HepG2 (cell line): ENCODE data around the gene TSEN54. TPM values are rescaled to one million over a fixed set of nuclear protein-coding genes. Genes with fewer than 3 reads are reported as not detected.

Source experiments
- ATAC-seq: fragments of 200-7000 bp; cut with Tn5 transposase; 3 replicates; pipeline ENCODE4 v1.9.1; 2020; ENCODE audit warnings: mild to moderate bottlenecking, moderate library complexity
- BruUV-seq: library from RNA; stranded (reverse); fragments of 400-500 nt; replicated peaks from 2 replicates; lab custom pipeline; 2021; lab: Mats Ljungman, UMichigan
- CTCF ChIA-PET: fragments of 300-600 bp; formaldehyde crosslinking; extraction: SDS; loops from one replicate; lab custom pipeline; 2021; ENCODE audit warnings: low total read pairs, inconsistent platforms, low intra/inter-chr PET ratio; lab: Yijun Ruan, JAX
- POLR2A ChIA-PET: fragments of 350-600 bp; sonication (Branson Sonifier 250); formaldehyde crosslinking; loops from one replicate; lab custom pipeline; 2020; ENCODE audit warnings: antibody characterized with exemption, inconsistent platforms; lab: Yijun Ruan, JAX
- DNase-seq: peaks from one replicate; pipeline ENCODE4 v3.0.0-alpha.2; 2015; ENCODE audit warnings: low spot score
- FAIRE-seq: peaks from 3 replicates; lab custom pipeline; 2011; peaks lifted over from hg19 to GRCh38; lab: Jason Lieb, UNC
- H2AFZ ChIP-seq: one replicate; pipeline ENCODE4 v1.6.1; 2011; ENCODE audit warnings: low read length, inconsistent platforms
- H3K27ac ChIP-seq: fragments of 300-600 bp; 3 replicates; pipeline ENCODE4 v1.8.0; 2011; ENCODE audit warnings: mixed run types, mild to moderate bottlenecking, mixed read lengths, low read length, inconsistent platforms; ENCODE audit not compliant: insufficient read depth; ENCODE audit errors: extremely low read length
- H3K27me3 ChIP-seq, 2 experiments: fragments of 200-600 bp in 1 of 2; 2 replicates in 1 of 2; 3 replicates in 1 of 2; pipeline versions ENCODE4 v1.6.0 to v1.8.0; 2011; ENCODE audit warnings: low read length in 2 of 2, mild to moderate bottlenecking in 2 of 2, moderate library complexity in 2 of 2, inconsistent platforms in 1 of 2; ENCODE audit not compliant: insufficient read depth in 2 of 2, control insufficient read depth in 1 of 2
- H3K36me3 ChIP-seq, 2 experiments: fragments of 200-600 bp in 1 of 2; replicated peaks in 1 of 2; 2 replicates in 1 of 2; 3 replicates in 1 of 2; pipeline versions ENCODE4 v1.5.1 to v1.8.0; 2011; ENCODE audit warnings: low read length in 2 of 2, inconsistent platforms in 1 of 2; ENCODE audit not compliant: insufficient read depth in 2 of 2, control insufficient read depth in 1 of 2
- H3K4me1 ChIP-seq: 2 replicates; pipeline ENCODE4 v1.5.1; 2012; ENCODE audit warnings: low read length, inconsistent platforms; ENCODE audit not compliant: insufficient read depth
- H3K4me2 ChIP-seq: 2 replicates; pipeline ENCODE4 v1.6.0; 2011; ENCODE audit warnings: low read depth, low read length, inconsistent platforms
- H3K4me3 ChIP-seq, 3 experiments: fragments of 200-600 bp in 1 of 3; sonication (generic), shearing (Covaris generic) in 1 of 3; replicated peaks in 1 of 3; 2 replicates each; pipeline ENCODE4 v1.5.1; 2011 to 2016; ENCODE audit warnings: low read length in 3 of 3, inconsistent platforms in 2 of 3, low read depth in 2 of 3, mild to moderate bottlenecking in 2 of 3, control low read depth in 1 of 3, mixed read lengths in 1 of 3; ENCODE audit not compliant: insufficient read depth in 1 of 3
- H3K79me2 ChIP-seq: one replicate; pipeline ENCODE4 v1.6.1; 2011; ENCODE audit warnings: low read length, inconsistent platforms; ENCODE audit not compliant: insufficient read depth
- H3K9ac ChIP-seq: 2 replicates; pipeline ENCODE4 v1.6.0; 2011; ENCODE audit warnings: mild to moderate bottlenecking, low read depth, low read length, inconsistent platforms; ENCODE audit not compliant: insufficient read depth
- H3K9me3 ChIP-seq: 2 replicates; pipeline ENCODE4 v1.5.1; 2012; ENCODE audit warnings: mild to moderate bottlenecking, low read length
- H4K20me1 ChIP-seq: 2 replicates; pipeline ENCODE4 v1.6.0; 2011; ENCODE audit warnings: inconsistent platforms, mild to moderate bottlenecking, low read length, moderate library complexity; ENCODE audit not compliant: insufficient read depth
- GABPB1 ChIP-seq: IDR thresholded peaks from 2 replicates; pipeline ENCODE4 v1.6.1; 2016; ENCODE audit warnings: mild to moderate bottlenecking, missing genetic modification reagents, moderate library complexity, missing compliant biosample characterization
- HNRNPL ChIP-seq: fragments of 200-400 bp; formaldehyde crosslinking; IDR thresholded peaks from 2 replicates; pipeline ENCODE4 v1.6.1; 2017; ENCODE audit warnings: mild to moderate bottlenecking, low read depth, low read length
- KDM2A ChIP-seq: sonication (generic); formaldehyde crosslinking; IDR thresholded peaks from 2 replicates; pipeline ENCODE4 v1.4.0; 2020; ENCODE audit warnings: low read depth, missing genetic modification reagents, borderline replicate concordance
- NR1H2 ChIP-seq: sonication (generic); formaldehyde crosslinking; IDR thresholded peaks from 2 replicates; pipeline ENCODE4 v1.8.1; 2022; ENCODE audit warnings: low read depth, missing genetic modification reagents, borderline replicate concordance
- PHF20 ChIP-seq: sonication (generic); formaldehyde crosslinking; IDR thresholded peaks from 2 replicates; pipeline ENCODE4 v1.5.0; 2020; ENCODE audit warnings: mild to moderate bottlenecking, missing genetic modification reagents
- WGBS: methylation state at CpG from one replicate; pipeline ENCODE4 v1.1.6; 2017; ENCODE audit warnings: low lambda C conversion rate; 5-methylcytosine and 5-hydroxymethylcytosine counted together
- in situ Hi-C: cut with HindIII; loops from 2 replicates; pipeline ENCODE4 v1.10.0; 2017; ENCODE audit warnings: low pct_unique_long_range_greater_than_20kb; ENCODE audit not compliant: extremely low pct_ligation_motif_present
- intact Hi-C: fragments of 100-400 bp; cut with micrococcal nuclease; formaldehyde crosslinking; loops from one replicate; pipeline ENCODE4 v1.10.0; 2022; ENCODE audit not compliant: unreplicated experiment
- polyA plus RNA-seq, 8 experiments: library from polyadenylated mRNA; depleted of rRNA in 3 of 8; stranded (reverse) in 7 of 8; unstranded in 1 of 8; fragments of >200 nt; fragmentation: Illumina TruSeq in 4 of 8; extraction: Trizol in 4 of 8; gene quantifications; 2 replicates each; pipeline versions ENCODE4 v1.2.1 to v1.2.3, GENCODE V29; 2011 to 2016; ENCODE audit warnings: low read depth in 4 of 8, missing spikeins in 1 of 8, mixed read lengths in 1 of 8; ENCODE audit not compliant: insufficient read depth in 1 of 8
- total RNA-seq, 5 experiments: library from RNA; depleted of rRNA; stranded (reverse); fragments of >200 nt; fragmentation: Illumina TruSeq; extraction: Trizol; gene quantifications; 2 replicates each; pipeline ENCODE4 v1.2.3, GENCODE V29; 2016; ENCODE audit warnings: low read depth in 1 of 5
- TF ChIP-seq, protein P1 (sequence below): sonication (generic); formaldehyde crosslinking; IDR thresholded peaks from 2 replicates; pipeline ENCODE4 v1.4.0; 2020; ENCODE audit warnings: missing genetic modification reagents
- TF ChIP-seq, protein P2 (sequence below): sonication (generic); formaldehyde crosslinking; IDR thresholded peaks from one replicate; pipeline ENCODE4 v1.5.1; 2020; ENCODE audit warnings: mild to moderate bottlenecking, missing genetic modification reagents; ENCODE audit errors: not compliant biosample characterization

TSEN54 gene
- total and polyA plus RNA-seq, 2 of the 13 experiments (the other 11 are each of a cell fraction or from before 2014, with no cell fraction given): 62.9 to 63.3 TPM

DNA sequence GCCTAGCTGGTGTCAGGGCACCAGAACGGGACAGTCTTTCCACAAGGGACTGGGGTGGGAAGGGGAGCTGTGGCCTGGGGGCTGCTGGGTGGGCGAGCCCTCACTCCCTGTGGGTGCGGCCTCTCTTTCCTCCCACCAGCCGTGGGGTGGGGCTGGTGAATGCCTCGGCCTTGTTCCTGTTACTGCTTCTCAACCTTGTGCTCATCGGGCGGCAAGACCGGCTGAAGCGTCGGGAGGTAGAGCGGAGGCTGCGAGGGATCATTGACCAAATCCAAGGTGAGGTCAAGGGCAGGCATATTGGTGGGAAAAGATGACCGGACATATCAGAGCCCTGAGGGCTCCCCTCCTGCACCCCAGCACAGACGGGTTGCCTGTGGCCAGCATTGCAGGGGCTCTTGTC, 30.2 kb upstream of the TSEN54 start:
- no peak overlapping the region for H2AFZ ChIP-seq
- no peak for FAIRE-seq
- no TSS peak for BruUV-seq
- H4K20me1 ChIP-seq: peaks cover 8% of the 10 kb centered on the region; the same call in 1 of the 2 replicates
- CTCF ChIA-PET: interaction anchor here (0.8 to 1.0 kb wide), 2 partner anchors 59 to 60 kb away, joined by 3 to 4 read pairs; no protein-coding TSS in a partner anchor
- intact Hi-C loops: loop anchor here (5.0 kb wide), 1 partner anchor 59 kb away; no protein-coding TSS in a partner anchor
- TF ChIP-seq NR1H2 (CRISPR knock-in tag): no peak
- no peak for TF ChIP-seq HNRNPL
- TF ChIP-seq, protein P1, sequence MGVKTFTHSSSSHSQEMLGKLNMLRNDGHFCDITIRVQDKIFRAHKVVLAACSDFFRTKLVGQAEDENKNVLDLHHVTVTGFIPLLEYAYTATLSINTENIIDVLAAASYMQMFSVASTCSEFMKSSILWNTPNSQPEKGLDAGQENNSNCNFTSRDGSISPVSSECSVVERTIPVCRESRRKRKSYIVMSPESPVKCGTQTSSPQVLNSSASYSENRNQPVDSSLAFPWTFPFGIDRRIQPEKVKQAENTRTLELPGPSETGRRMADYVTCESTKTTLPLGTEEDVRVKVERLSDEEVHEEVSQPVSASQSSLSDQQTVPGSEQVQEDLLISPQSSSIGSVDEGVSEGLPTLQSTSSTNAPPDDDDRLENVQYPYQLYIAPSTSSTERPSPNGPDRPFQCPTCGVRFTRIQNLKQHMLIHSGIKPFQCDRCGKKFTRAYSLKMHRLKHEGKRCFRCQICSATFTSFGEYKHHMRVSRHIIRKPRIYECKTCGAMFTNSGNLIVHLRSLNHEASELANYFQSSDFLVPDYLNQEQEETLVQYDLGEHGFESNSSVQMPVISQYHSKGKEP (CRISPR knock-in tag): no peak
- TF ChIP-seq, all 625 proteins: peak for 0
- no peak overlapping the region for H3K4me2 ChIP-seq
- WGBS: 96% methylated on average over 14 of the region's 14 CpGs
- no peak overlapping the region for H3K27ac ChIP-seq
- H3K4me3 ChIP-seq: no peak overlapping the region
- no peaks in the 10 kb centered on the region for H3K27me3 ChIP-seq
- H3K9me3 ChIP-seq: no peaks in the 10 kb centered on the region
- DNase-seq: no peak
- no peak for ATAC-seq
- H3K4me1 ChIP-seq: no peaks in the 10 kb centered on the region
- in situ Hi-C loops: loop anchor here (5.0 kb wide), 1 partner anchor 54 kb away; no protein-coding TSS in a partner anchor
- no peak overlapping the region for H3K9ac ChIP-seq
- POLR2A ChIA-PET: no interaction called here
- H3K36me3 ChIP-seq: peaks cover 17 to 21% of the 10 kb centered on the region in 2 experiments
- no peaks in the 10 kb centered on the region for H3K79me2 ChIP-seq

DNA sequence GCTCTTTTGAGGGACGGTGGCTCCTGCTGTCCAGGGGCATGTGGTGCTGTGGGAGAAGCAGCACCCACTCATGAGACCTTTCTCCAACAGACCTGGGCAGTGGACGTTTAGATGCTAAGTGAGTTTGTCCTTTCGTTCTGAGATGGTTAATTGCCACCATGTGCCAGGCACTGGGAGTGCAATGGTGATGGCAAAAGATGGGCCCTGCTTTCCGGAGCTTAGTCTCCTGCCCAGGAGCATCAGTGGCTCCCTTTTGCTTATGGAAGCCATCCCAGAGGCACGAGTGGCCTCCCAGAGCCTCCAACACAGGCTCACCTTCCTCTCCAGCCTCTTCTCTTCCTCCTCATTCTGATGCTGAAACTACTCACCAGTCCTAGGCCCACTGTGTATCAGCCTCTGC, 29.4 kb upstream of the TSEN54 start:
- no peak for ATAC-seq
- POLR2A ChIA-PET: no interaction called here
- 90% methylated on average over 5 of the region's 5 CpGs for WGBS
- TF ChIP-seq, protein P2, sequence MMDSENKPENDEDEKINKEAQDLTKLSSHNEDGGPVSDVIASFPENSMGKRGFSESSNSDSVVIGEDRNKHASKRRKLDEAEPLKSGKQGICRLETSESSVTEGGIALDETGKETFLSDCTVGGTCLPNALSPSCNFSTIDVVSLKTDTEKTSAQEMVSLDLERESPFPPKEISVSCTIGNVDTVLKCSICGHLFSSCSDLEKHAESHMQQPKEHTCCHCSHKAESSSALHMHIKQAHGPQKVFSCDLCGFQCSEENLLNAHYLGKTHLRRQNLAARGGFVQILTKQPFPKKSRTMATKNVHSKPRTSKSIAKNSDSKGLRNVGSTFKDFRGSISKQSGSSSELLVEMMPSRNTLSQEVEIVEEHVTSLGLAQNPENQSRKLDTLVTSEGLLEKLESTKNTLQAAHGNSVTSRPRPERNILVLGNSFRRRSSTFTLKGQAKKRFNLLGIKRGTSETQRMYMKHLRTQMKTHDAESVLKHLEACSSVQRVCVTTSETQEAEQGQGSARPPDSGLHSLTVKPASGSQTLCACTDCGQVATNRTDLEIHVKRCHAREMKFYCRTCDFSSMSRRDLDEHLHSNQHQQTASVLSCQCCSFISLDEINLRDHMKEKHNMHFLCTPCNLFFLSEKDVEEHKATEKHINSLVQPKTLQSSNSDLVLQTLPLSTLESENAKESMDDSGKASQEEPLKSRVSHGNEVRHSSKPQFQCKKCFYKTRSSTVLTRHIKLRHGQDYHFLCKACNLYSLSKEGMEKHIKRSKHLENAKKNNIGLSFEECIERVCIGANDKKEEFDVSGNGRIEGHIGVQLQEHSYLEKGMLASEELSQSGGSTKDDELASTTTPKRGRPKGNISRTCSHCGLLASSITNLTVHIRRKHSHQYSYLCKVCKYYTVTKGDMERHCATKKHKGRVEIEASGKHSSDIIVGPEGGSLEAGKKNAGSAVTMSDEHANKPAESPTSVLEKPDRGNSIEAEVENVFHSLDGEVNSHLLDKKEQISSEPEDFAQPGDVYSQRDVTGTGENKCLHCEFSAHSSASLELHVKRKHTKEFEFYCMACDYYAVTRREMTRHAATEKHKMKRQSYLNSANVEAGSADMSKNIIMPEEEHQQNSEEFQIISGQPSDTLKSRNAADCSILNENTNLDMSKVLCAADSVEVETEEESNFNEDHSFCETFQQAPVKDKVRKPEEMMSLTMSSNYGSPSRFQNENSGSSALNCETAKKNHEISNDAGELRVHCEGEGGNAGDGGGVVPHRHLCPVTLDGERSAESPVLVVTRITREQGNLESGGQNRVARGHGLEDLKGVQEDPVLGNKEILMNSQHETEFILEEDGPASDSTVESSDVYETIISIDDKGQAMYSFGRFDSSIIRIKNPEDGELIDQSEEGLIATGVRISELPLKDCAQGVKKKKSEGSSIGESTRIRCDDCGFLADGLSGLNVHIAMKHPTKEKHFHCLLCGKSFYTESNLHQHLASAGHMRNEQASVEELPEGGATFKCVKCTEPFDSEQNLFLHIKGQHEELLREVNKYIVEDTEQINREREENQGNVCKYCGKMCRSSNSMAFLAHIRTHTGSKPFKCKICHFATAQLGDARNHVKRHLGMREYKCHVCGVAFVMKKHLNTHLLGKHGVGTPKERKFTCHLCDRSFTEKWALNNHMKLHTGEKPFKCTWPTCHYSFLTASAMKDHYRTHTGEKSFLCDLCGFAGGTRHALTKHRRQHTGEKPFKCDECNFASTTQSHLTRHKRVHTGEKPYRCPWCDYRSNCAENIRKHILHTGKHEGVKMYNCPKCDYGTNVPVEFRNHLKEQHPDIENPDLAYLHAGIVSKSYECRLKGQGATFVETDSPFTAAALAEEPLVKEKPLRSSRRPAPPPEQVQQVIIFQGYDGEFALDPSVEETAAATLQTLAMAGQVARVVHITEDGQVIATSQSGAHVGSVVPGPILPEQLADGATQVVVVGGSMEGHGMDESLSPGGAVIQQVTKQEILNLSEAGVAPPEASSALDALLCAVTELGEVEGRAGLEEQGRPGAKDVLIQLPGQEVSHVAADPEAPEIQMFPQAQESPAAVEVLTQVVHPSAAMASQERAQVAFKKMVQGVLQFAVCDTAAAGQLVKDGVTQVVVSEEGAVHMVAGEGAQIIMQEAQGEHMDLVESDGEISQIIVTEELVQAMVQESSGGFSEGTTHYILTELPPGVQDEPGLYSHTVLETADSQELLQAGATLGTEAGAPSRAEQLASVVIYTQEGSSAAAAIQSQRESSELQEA: no peak
- TF ChIP-seq PHF20 (no peak), KDM2A (no peak), GABPB1 (CRISPR knock-in tag) (no peak)

More for the DNA sequence above, 29.4 kb upstream of the TSEN54 start:
- H3K4me3 ChIP-seq: no peak overlapping the region
- H3K79me2 ChIP-seq: no peaks in the 10 kb centered on the region
- H3K4me1 ChIP-seq: no peaks in the 10 kb centered on the region
- H3K27ac ChIP-seq: no peak overlapping the region
- no peaks in the 10 kb centered on the region for H3K9me3 ChIP-seq
- no peak overlapping the region for H2AFZ ChIP-seq
- H3K36me3 ChIP-seq: peaks cover 23 to 29% of the 10 kb centered on the region in 2 experiments
- no peaks in the 10 kb centered on the region for H3K27me3 ChIP-seq
- in situ Hi-C loops (loop anchor here (5.0 kb wide), 1 partner anchor 55 kb away; no protein-coding TSS in a partner anchor), intact Hi-C loops (loop anchor here (5.0 kb wide), 1 partner anchor 60 kb away; no protein-coding TSS in a partner anchor)
- FAIRE-seq (no peak), DNase-seq (no peak)
- H3K9ac ChIP-seq: no peak overlapping the region
- BruUV-seq: no TSS peak
- H4K20me1 ChIP-seq: peaks cover 7% of the 10 kb centered on the region; the same call in 1 of the 2 replicates
- CTCF ChIA-PET: interaction anchor here (1.0 kb wide), 2 partner anchors 60 to 61 kb away, joined by 3 to 4 read pairs; no protein-coding TSS in a partner anchor
- H3K4me2 ChIP-seq: no peak overlapping the region
